ENCODE measurements around the gene SEC62. TPM values are rescaled to one million over a fixed set of nuclear protein-coding genes. Genes with fewer than 3 reads are reported as not detected.
A peak's percentile ranks its signal among the peaks of the same experiment; 100 is the strongest.

SEC62 gene
- polyA plus RNA-seq (ENCODE audit: insufficient read length in 4 of 4): 100 to 1,000 TPM; 144 to 193 (median 183) TPM

- peak; percentile 90 to 92 (median 92) for DNase-seq (ENCODE audit: low read depth in 4 of 4, low spot score in 3 of 4)
Observed at GRCh38 chr3:169966428-169966950, at the start of gene SEC62. TSS of gene SEC62 (plus strand) at chr3:169966807. CDS start at chr3:169966823, 16 bp downstream.

GRCh38 chr3:169923189-169923588, 43.4 kb upstream of the SEC62 start:
- peak in 1 of 4 donors; percentile 9 for DNase-seq (ENCODE audit: low read depth in 4 of 4, low spot score in 3 of 4)

- DNase-seq (ENCODE audit: low read depth in 4 of 4, low spot score in 3 of 4): no peak
Observed at GRCh38 chr3:169923831-169924230, 42.8 kb upstream of the SEC62 start.

- DNase-seq (ENCODE audit: low read depth in 4 of 4, low spot score in 3 of 4): no peak
Observed at GRCh38 chr3:169929830-169930519, 36.6 kb upstream of the SEC62 start.

- DNase-seq (ENCODE audit: low read depth in 4 of 4, low spot score in 3 of 4): no peak
Observed at GRCh38 chr3:169930843-169931242, 35.8 kb upstream of the SEC62 start.

GRCh38 chr3:169931747-169932520, 34.7 kb upstream of the SEC62 start:
- DNase-seq (ENCODE audit: low read depth in 4 of 4, low spot score in 3 of 4): no peak

- no peak for DNase-seq (ENCODE audit: low read depth in 4 of 4, low spot score in 3 of 4)
Observed at GRCh38 chr3:169939320-169939719, 27.3 kb upstream of the SEC62 start.

GRCh38 chr3:169939751-169940150, 26.9 kb upstream of the SEC62 start:
- DNase-seq (ENCODE audit: low read depth in 4 of 4, low spot score in 3 of 4): no peak

GRCh38 chr3:169940470-169941181, 26.0 kb upstream of the SEC62 start:
- DNase-seq (ENCODE audit: low read depth in 4 of 4, low spot score in 3 of 4): no peak

- DNase-seq (ENCODE audit: low read depth in 4 of 4, low spot score in 3 of 4): no peak
Observed at GRCh38 chr3:169945313-169945712, 21.3 kb upstream of the SEC62 start.

- DNase-seq (ENCODE audit: low read depth in 4 of 4, low spot score in 3 of 4): no peak
Observed at GRCh38 chr3:169946336-169946735, 20.3 kb upstream of the SEC62 start.

- DNase-seq (ENCODE audit: low read depth in 4 of 4, low spot score in 3 of 4): no peak
Observed at GRCh38 chr3:169948559-169949448, 17.8 kb upstream of the SEC62 start.

- no peak for DNase-seq (ENCODE audit: low read depth in 4 of 4, low spot score in 3 of 4)
Observed at GRCh38 chr3:169952045-169952444, 14.6 kb upstream of the SEC62 start.

GRCh38 chr3:169953462-169954141, 13.0 kb upstream of the SEC62 start:
- no peak for DNase-seq (ENCODE audit: low read depth in 4 of 4, low spot score in 3 of 4)

GRCh38 chr3:169954142-169954756, 12.4 kb upstream of the SEC62 start:
- DNase-seq (ENCODE audit: low read depth in 4 of 4, low spot score in 3 of 4): no peak

GRCh38 chr3:169955406-169955805, 11.2 kb upstream of the SEC62 start:
- no peak for DNase-seq (ENCODE audit: low read depth in 4 of 4, low spot score in 3 of 4)

- DNase-seq (ENCODE audit: low read depth in 4 of 4, low spot score in 3 of 4): no peak
Observed at GRCh38 chr3:169964176-169964575, 2.4 kb upstream of the SEC62 start.

- DNase-seq (ENCODE audit: low read depth in 4 of 4, low spot score in 3 of 4): no peak
Observed at GRCh38 chr3:169965562-169966427, 812 bp upstream of the SEC62 start.

Measured in right renal pelvis (tissue), 4 donors.